Calu3 (cell line): Measurements from ENCODE around the gene NEURL1. TPM values are rescaled to one million over a fixed set of nuclear protein-coding genes. Genes with fewer than 3 reads are reported as not detected.

Experiments used
- BruUV-seq: library from RNA; stranded (reverse); fragments of 400-500 nt; replicated peaks from 2 replicates; lab custom pipeline; 2021; lab: Mats Ljungman, UMichigan
- CTCF ChIA-PET: fragments of 300-600 bp; sonication (Branson Sonifier 250); formaldehyde crosslinking; loops from one replicate; lab custom pipeline; 2022; ENCODE audit warnings: antibody characterized with exemption; lab: Charles Lee
- DNase-seq: peaks from one replicate; pipeline ENCODE4 v3.0.0; 2022
- H3K27ac Mint-ChIP-seq: one replicate; pipeline ENCODE4 v1.8.0; 2022; ENCODE audit warnings: mixed read lengths; ENCODE audit not compliant: unreplicated experiment
- H3K27me3 Mint-ChIP-seq: one replicate; pipeline ENCODE4 v1.8.0; 2022; ENCODE audit warnings: mixed read lengths; ENCODE audit not compliant: unreplicated experiment
- H3K36me3 Mint-ChIP-seq: one replicate; pipeline ENCODE4 v1.8.0; 2022; ENCODE audit warnings: mild to moderate bottlenecking, moderate library complexity, mixed read lengths; ENCODE audit not compliant: insufficient read depth, unreplicated experiment
- H3K4me1 Mint-ChIP-seq: one replicate; pipeline ENCODE4 v1.8.0; 2022; ENCODE audit warnings: mild to moderate bottlenecking, low read depth, mixed read lengths; ENCODE audit not compliant: unreplicated experiment
- H3K4me3 Mint-ChIP-seq: one replicate; pipeline ENCODE4 v1.8.0; 2022; ENCODE audit warnings: mild to moderate bottlenecking, low read depth, moderate library complexity, mixed read lengths; ENCODE audit not compliant: unreplicated experiment
- H3K9me3 Mint-ChIP-seq: one replicate; pipeline ENCODE4 v1.8.0; 2022; ENCODE audit warnings: low read depth, mixed read lengths; ENCODE audit not compliant: unreplicated experiment
- intact Hi-C: fragments of 100-400 bp; cut with micrococcal nuclease; formaldehyde crosslinking; loops from one replicate; pipeline ENCODE4 v1.10.0; 2022; ENCODE audit not compliant: unreplicated experiment
- total RNA-seq: library from RNA; stranded (reverse); gene quantifications from 2 replicates; pipeline ENCODE4 v1.2.3, GENCODE V29; 2022
- TF ChIP-seq, protein P1 (sequence below): fragments of 200-600 bp; IDR thresholded peaks from one replicate; pipeline ENCODE4 v1.8.0; 2022; ENCODE audit warnings: antibody characterized with exemption; ENCODE audit not compliant: unreplicated experiment

The NEURL1 gene
- total RNA-seq, 1 experiment from 2014 or later = not detected

DNA sequence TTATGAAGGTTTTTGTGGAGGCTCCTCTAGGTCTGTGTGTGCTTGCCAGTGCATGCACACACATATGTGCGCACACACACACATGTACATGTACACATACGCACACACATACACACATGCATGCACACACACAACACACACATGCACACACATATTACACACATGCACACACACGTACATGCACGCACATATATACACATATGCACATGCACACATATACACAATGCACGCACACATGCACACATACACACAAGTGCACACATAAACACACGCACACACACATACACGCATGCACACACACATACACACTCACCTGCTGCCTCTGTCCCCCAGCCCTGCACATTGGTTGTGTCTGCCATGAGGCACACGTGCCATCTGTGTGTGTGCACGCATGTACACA, 66.3 kb downstream of the NEURL1 start:
- BruUV-seq = no TSS peak
- TF ChIP-seq, protein P1, sequence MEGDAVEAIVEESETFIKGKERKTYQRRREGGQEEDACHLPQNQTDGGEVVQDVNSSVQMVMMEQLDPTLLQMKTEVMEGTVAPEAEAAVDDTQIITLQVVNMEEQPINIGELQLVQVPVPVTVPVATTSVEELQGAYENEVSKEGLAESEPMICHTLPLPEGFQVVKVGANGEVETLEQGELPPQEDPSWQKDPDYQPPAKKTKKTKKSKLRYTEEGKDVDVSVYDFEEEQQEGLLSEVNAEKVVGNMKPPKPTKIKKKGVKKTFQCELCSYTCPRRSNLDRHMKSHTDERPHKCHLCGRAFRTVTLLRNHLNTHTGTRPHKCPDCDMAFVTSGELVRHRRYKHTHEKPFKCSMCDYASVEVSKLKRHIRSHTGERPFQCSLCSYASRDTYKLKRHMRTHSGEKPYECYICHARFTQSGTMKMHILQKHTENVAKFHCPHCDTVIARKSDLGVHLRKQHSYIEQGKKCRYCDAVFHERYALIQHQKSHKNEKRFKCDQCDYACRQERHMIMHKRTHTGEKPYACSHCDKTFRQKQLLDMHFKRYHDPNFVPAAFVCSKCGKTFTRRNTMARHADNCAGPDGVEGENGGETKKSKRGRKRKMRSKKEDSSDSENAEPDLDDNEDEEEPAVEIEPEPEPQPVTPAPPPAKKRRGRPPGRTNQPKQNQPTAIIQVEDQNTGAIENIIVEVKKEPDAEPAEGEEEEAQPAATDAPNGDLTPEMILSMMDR = no peak
- no peak overlapping the region for H3K27ac Mint-ChIP-seq
- H3K27me3 Mint-ChIP-seq = peaks cover 57% of the 10 kb centered on the region
- H3K36me3 Mint-ChIP-seq = no peaks in the 10 kb centered on the region
- no peaks in the 10 kb centered on the region for H3K9me3 Mint-ChIP-seq
- no peak for DNase-seq
- H3K4me1 Mint-ChIP-seq = no peaks in the 10 kb centered on the region
- intact Hi-C loops = no loop called here
- no peak overlapping the region for H3K4me3 Mint-ChIP-seq
- CTCF ChIA-PET = no interaction called here

DNA sequence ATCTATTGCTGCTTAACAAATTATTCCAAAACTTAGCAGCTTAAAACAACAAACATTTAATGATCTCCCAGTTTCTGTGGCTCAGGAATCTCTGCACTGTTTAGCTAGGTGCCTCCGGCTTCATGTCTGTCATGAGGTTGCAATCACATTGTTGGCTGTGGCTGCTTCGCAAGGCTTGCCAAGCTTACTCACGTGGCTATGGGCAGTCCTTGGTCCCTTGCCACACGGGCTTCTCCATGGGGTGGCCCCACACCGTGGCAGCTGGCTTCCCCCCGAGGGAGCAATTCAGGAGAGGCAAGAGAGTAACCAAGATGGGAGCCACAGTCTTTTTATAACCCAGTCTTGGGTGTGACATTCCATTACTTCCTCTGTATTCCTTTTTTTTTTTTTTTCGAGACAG, 67.4 kb downstream of the NEURL1 start:
- H3K9me3 Mint-ChIP-seq = no peaks in the 10 kb centered on the region
- DNase-seq = no peak
- no peaks in the 10 kb centered on the region for H3K36me3 Mint-ChIP-seq
- no peak overlapping the region for H3K27ac Mint-ChIP-seq
- no peak overlapping the region for H3K4me3 Mint-ChIP-seq
- BruUV-seq = no TSS peak
- CTCF ChIA-PET = no interaction called here
- TF ChIP-seq, protein P1 = no peak
- peaks cover 51% of the 10 kb centered on the region for H3K27me3 Mint-ChIP-seq
- no peaks in the 10 kb centered on the region for H3K4me1 Mint-ChIP-seq
- intact Hi-C loops = no loop called here

DNA sequence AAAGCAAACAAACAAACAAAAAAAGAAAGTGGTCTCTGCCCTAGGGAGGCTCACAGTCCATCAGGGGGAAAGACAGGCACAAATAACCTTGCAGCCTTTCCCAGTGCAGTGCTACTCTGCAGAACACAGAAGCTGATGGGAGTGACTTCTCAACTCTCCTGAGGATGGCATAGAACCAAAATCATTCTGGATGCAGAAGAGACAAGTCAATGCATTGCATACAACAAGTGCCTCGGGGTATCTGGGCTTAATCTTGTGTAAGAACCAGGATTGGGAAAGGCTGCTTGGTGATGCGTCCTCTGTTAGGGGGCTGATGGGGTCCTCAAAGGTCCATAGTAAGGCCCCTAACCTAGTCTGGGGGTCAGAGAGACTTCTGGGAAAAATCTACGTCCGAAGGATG, 68.9 kb downstream of the NEURL1 start:
- DNase-seq = no peak
- CTCF ChIA-PET = no interaction called here
- H3K27me3 Mint-ChIP-seq = peaks cover 36% of the 10 kb centered on the region
- H3K36me3 Mint-ChIP-seq = no peaks in the 10 kb centered on the region
- H3K9me3 Mint-ChIP-seq = no peaks in the 10 kb centered on the region
- no peak overlapping the region for H3K4me3 Mint-ChIP-seq
- H3K4me1 Mint-ChIP-seq = no peaks in the 10 kb centered on the region
- TF ChIP-seq, protein P1 = no peak
- no peak overlapping the region for H3K27ac Mint-ChIP-seq
- no TSS peak for BruUV-seq
- intact Hi-C loops = no loop called here

DNA sequence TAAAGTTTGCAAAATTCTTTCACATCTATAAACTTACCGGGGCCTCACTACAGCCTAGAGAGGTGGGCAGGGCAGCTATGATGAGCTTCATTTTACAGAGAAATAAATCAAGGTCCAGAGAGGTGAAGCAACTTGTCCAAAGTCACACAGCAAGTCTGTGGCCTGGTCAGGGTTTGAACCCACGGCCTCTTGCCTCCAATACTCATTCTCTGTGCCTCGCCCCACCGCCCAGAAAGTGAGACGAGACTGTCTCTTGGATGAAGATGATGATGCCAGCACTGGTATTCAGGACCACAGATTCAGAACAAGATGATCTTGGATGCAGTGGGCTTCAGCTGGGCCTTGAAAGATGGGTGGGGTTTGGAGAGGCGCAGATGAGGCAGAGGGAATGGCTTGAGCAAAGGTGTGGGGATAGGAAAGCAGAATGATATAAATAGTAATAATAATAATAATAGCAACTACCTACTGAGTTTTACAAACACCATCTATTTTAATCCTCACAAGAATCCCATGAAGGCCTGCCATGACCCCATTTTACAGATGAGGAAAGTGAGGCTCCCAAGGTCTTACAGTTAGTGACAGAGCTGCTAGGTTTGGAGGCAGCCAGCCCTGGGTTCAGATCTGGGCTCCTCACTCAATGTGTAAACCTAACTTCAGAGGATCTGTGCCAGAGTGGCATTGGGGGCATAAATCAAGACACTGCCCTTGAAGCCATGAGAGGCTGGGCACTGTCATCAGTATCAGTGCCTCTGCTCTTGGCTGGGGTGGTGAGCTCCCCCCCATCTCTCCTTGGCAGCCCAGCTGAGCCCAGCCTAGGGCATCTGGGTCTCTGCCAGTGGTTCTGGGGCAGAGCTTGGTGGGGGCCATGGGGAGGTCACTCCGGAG, 70.0 kb downstream of the NEURL1 start:
- TF ChIP-seq, protein P1 = no peak
- Mint-ChIP-seq H3K36me3 (no peaks in the 10 kb centered on the region), H3K27ac (no peak overlapping the region), H3K4me1 (no peaks in the 10 kb centered on the region), H3K4me3 (no peak overlapping the region), H3K27me3 (peaks cover 25% of the 10 kb centered on the region), H3K9me3 (no peaks in the 10 kb centered on the region)
- intact Hi-C loops = no loop called here
- CTCF ChIA-PET = no interaction called here
- DNase-seq = no peak
- BruUV-seq = no TSS peak
